SK-N-SH (cell line): Measurements from ENCODE around the gene EDN1. TPM values are rescaled to one million over a fixed set of nuclear protein-coding genes. Genes with fewer than 3 reads are reported as not detected.

Experiments
- CTCF ChIA-PET: fragments of 300-600, 350-600 bp; formaldehyde crosslinking; extraction: SDS; loops from one replicate; lab custom pipeline; 2021; lab: Yijun Ruan, JAX
- POLR2A ChIA-PET: fragments of 350-600 bp; sonication (Branson Sonifier 250); formaldehyde crosslinking; extraction: SDS; loops from one replicate; lab custom pipeline; 2020; ENCODE audit warnings: antibody characterized with exemption, inconsistent platforms; lab: Yijun Ruan, JAX
- DNase-seq: peaks from one replicate; pipeline ENCODE4 v3.0.0; 2012
- H2AFZ ChIP-seq: fragments of 200-600 bp; sonication (generic); 2 replicates; pipeline ENCODE4 v1.8.1; 2016; ENCODE audit warnings: antibody characterized with exemption, mild to moderate bottlenecking, low read depth
- H3F3A ChIP-seq: fragments of 200-600 bp; sonication (generic); replicated peaks from 2 replicates; pipeline ENCODE3; 2016; ENCODE audit warnings: antibody characterized with exemption, mild to moderate bottlenecking; ENCODE audit not compliant: insufficient read depth
- H3K27ac ChIP-seq, 2 experiments: fragments of 200-500 bp in 1 of 2; fragments of 200-600 bp in 1 of 2; sonication (Bioruptor generic) in 1 of 2; sonication (generic), shearing (Covaris generic) in 1 of 2; 2 replicates each; pipeline versions ENCODE4 v1.5.1 to v1.6.1; 2014 to 2016; ENCODE audit warnings: low read depth in 2 of 2, inconsistent platforms in 1 of 2, low read length in 1 of 2, mild to moderate bottlenecking in 1 of 2, mixed read lengths in 1 of 2
- H3K27me3 ChIP-seq: fragments of 200-600 bp; sonication (generic), shearing (Covaris generic); 2 replicates; pipeline ENCODE4 v1.6.1; 2016; ENCODE audit warnings: mixed run types; ENCODE audit not compliant: insufficient read depth
- H3K36me3 ChIP-seq, 2 experiments: fragments of 200-500 bp in 1 of 2; fragments of 200-600 bp in 1 of 2; sonication (Bioruptor generic) in 1 of 2; sonication (generic) in 1 of 2; replicated peaks in 1 of 2; 2 replicates each; pipeline versions ENCODE3 to v1.5.1; 2014 to 2016; ENCODE audit warnings: low read length in 1 of 2, mild to moderate bottlenecking in 1 of 2; ENCODE audit not compliant: insufficient read depth in 2 of 2, control insufficient read depth in 1 of 2
- H3K4me1 ChIP-seq, 2 experiments: fragments of 200-500 bp in 1 of 2; fragments of 200-600 bp in 1 of 2; sonication (Bioruptor generic) in 1 of 2; sonication (generic), shearing (Covaris generic) in 1 of 2; 2 replicates each; pipeline versions ENCODE4 v1.5.1 to v1.6.1; 2014 to 2016; ENCODE audit warnings: low read depth in 1 of 2, low read length in 1 of 2, mixed run types in 1 of 2; ENCODE audit not compliant: insufficient read depth in 2 of 2, control insufficient read depth in 1 of 2
- H3K4me2 ChIP-seq: fragments of 200-600 bp; sonication (generic), shearing (Covaris generic); 2 replicates; pipeline ENCODE4 v1.6.1; 2017; ENCODE audit warnings: mixed run types
- H3K4me3 ChIP-seq, 2 experiments: fragments of 200-500 bp in 1 of 2; fragments of 200-600 bp in 1 of 2; sonication (Bioruptor generic) in 1 of 2; sonication (generic), shearing (Covaris generic) in 1 of 2; 2 replicates each; pipeline versions ENCODE4 v1.5.1 to v1.8.1; 2014 to 2016; ENCODE audit warnings: low read depth in 2 of 2, inconsistent platforms in 1 of 2, low read length in 1 of 2, mild to moderate bottlenecking in 1 of 2, mixed read lengths in 1 of 2, moderate library complexity in 1 of 2
- H3K79me2 ChIP-seq: fragments of 200-600 bp; sonication (generic); 2 replicates; pipeline ENCODE4 v1.8.1; 2017; ENCODE audit warnings: mild to moderate bottlenecking; ENCODE audit not compliant: insufficient read depth
- H3K9ac ChIP-seq: fragments of 200-600 bp; sonication (generic); 2 replicates; pipeline ENCODE4 v1.6.1; 2017; ENCODE audit warnings: mixed run types
- H3K9me2 ChIP-seq: fragments of 200-600 bp; sonication (generic); 2 replicates; pipeline ENCODE4 v1.6.1; 2017; ENCODE audit warnings: mixed run types
- H3K9me3 ChIP-seq: fragments of 200-600 bp; sonication (generic); 2 replicates; pipeline ENCODE4 v1.6.1; 2017; ENCODE audit warnings: mixed run types, mild to moderate bottlenecking, moderate library complexity
- H4K20me1 ChIP-seq: fragments of 200-600 bp; sonication (generic); 2 replicates; pipeline ENCODE4 v1.6.1; 2017; ENCODE audit warnings: mild to moderate bottlenecking, mixed run types; ENCODE audit not compliant: insufficient read depth
- CHD2 ChIP-seq: fragments of 150-350 bp; IDR thresholded peaks from 2 replicates; pipeline ENCODE4 v1.6.1; 2018; ENCODE audit warnings: low read length; ENCODE audit not compliant: partially characterized antibody
- EP300 ChIP-seq, 2 experiments: IDR thresholded peaks; 2 replicates each; pipeline versions ENCODE4 v1.4.0 to v1.6.1; 2012; ENCODE audit warnings: borderline replicate concordance in 1 of 2, low read depth in 1 of 2, low read length in 1 of 2
- EZH2phosphoT487 ChIP-seq: fragments of 200-600 bp; sonication (generic); IDR thresholded peaks from 2 replicates; pipeline ENCODE4 v1.6.1; 2017; ENCODE audit warnings: low read depth, mixed run types, mild to moderate bottlenecking, antibody characterized with exemption, moderate library complexity, borderline replicate concordance
- FOSL2 ChIP-seq: IDR thresholded peaks from 2 replicates; pipeline ENCODE4 v1.4.0; 2012; ENCODE audit warnings: low read depth, mild to moderate bottlenecking, moderate library complexity, borderline replicate concordance
- JUND ChIP-seq: IDR thresholded peaks from 2 replicates; pipeline ENCODE4 v1.4.0; 2012
- MAX ChIP-seq: IDR thresholded peaks from 2 replicates; pipeline ENCODE4 v1.4.0; 2012; ENCODE audit warnings: low read depth
- MEF2A ChIP-seq: IDR thresholded peaks from 2 replicates; pipeline ENCODE4 v1.4.0; 2012; ENCODE audit warnings: low read depth, borderline replicate concordance
- MXI1 ChIP-seq: IDR thresholded peaks from 2 replicates; pipeline ENCODE4 v1.6.1; 2012; ENCODE audit warnings: mild to moderate bottlenecking, low read depth, low read length, improper control_type of control experiment
- NRF1 ChIP-seq: IDR thresholded peaks from 2 replicates; pipeline ENCODE4 v1.6.1; 2012; ENCODE audit warnings: low read depth, mild to moderate bottlenecking, low read length
- RAD21 ChIP-seq: IDR thresholded peaks from 2 replicates; pipeline ENCODE4 v1.6.1; 2012; ENCODE audit warnings: mild to moderate bottlenecking, low read length
- TAF1 ChIP-seq: IDR thresholded peaks from 2 replicates; pipeline ENCODE4 v1.6.1; 2012; ENCODE audit warnings: low read depth, mild to moderate bottlenecking, low read length, moderate library complexity, borderline replicate concordance
- TEAD4 ChIP-seq: IDR thresholded peaks from 2 replicates; pipeline ENCODE4 v1.4.0; 2012; ENCODE audit warnings: mild to moderate bottlenecking, borderline replicate concordance; ENCODE audit not compliant: insufficient read depth
- WGBS: methylation state at CpG from one replicate; pipeline ENCODE4 v1.1.6; 2017; ENCODE audit warnings: low lambda C conversion rate; 5-methylcytosine and 5-hydroxymethylcytosine counted together
- polyA plus RNA-seq, 3 experiments: library from polyadenylated mRNA; depleted of rRNA; stranded (reverse); fragments of >200 nt; gene quantifications; 2 replicates each; pipeline ENCODE4 v1.2.3, GENCODE V29; 2012
- TF ChIP-seq, protein P1 (sequence below): IDR thresholded peaks from 2 replicates; pipeline ENCODE4 v1.4.0; 2012; ENCODE audit warnings: low read depth, borderline replicate concordance
- TF ChIP-seq, protein P2 (sequence below): fragments of 150-350 bp; IDR thresholded peaks from 2 replicates; pipeline ENCODE4 v1.6.1; 2017; ENCODE audit warnings: antibody characterized with exemption, low read length, low read depth, borderline replicate concordance
- TF ChIP-seq, protein P3 (sequence below): fragments of 150-350 bp; IDR thresholded peaks from 2 replicates; pipeline ENCODE4 v1.6.1; 2016; ENCODE audit warnings: mild to moderate bottlenecking, low read depth, low read length
- TF ChIP-seq, protein P4 (sequence below): IDR thresholded peaks from 2 replicates; pipeline ENCODE4 v1.4.0; 2012; ENCODE audit warnings: low read depth, borderline replicate concordance

Gene EDN1
- polyA plus RNA-seq, 1 of the 3 experiments (the other 2 are of a cell fraction) = 1.3 TPM

GRCh38 chr6:12334526-12335130 lies 44.5 kb downstream of the EDN1 start:
- no peak for TF ChIP-seq FOSL2
- Histone ChIP-seq H3F3A (no peaks in the 10 kb centered on the region), H3K4me2 (no peak overlapping the region), H2AFZ (no peak overlapping the region), H3K9me3 (no peaks in the 10 kb centered on the region), H3K27me3 (no peaks in the 10 kb centered on the region), H3K27ac (no peak overlapping the region), H3K9me2 (no peaks in the 10 kb centered on the region), H4K20me1 (no peaks in the 10 kb centered on the region), H3K4me1 (no peaks in the 10 kb centered on the region), H3K9ac (no peak overlapping the region), H3K79me2 (no peaks in the 10 kb centered on the region), H3K36me3 (no peaks in the 10 kb centered on the region), H3K4me3 (no peak overlapping the region)
- DNase-seq = no peak
- WGBS = 53% methylated on average over 4 of the region's 4 CpGs
- CTCF ChIA-PET = no interaction called here
- POLR2A ChIA-PET = no interaction called here

DNA sequence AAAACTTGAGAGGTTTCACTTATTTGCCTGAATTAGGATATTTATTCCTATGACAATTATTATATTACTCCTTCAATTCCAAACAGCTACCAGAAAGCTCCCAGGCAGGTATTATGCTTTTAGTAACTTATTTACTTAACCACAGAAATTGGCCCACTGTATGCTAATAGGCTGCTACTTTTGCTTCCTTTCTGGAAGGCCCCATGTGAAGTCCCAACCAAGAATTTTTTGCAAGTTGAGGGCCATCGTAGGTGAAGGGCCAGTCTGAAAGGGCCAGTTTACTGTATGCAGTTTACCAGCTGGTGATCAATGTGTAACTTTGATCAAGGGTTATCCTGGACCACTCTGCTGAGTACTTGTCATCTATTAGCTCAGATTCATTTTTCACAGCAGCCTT lies 45.0 kb downstream of the EDN1 start:
- DNase-seq = no peak
- H3K9me2 ChIP-seq = no peaks in the 10 kb centered on the region
- no peak overlapping the region for H3K4me2 ChIP-seq
- H3K9ac ChIP-seq = no peak overlapping the region
- no peak overlapping the region for H2AFZ ChIP-seq
- 53% methylated on average over 1 of the region's 1 CpG for WGBS
- no peaks in the 10 kb centered on the region for H3K4me1 ChIP-seq
- H3K36me3 ChIP-seq = no peaks in the 10 kb centered on the region
- H3F3A ChIP-seq = no peaks in the 10 kb centered on the region
- H3K27me3 ChIP-seq = no peaks in the 10 kb centered on the region
- no peaks in the 10 kb centered on the region for H4K20me1 ChIP-seq
- no peaks in the 10 kb centered on the region for H3K79me2 ChIP-seq
- TF ChIP-seq MAX (no peak), EP300 (IDR thresholded peaks at IDR 0.05; ENCODE audit: borderline replicate concordance in 1 of 2, low read depth in 1 of 2, low read length in 1 of 2) (no peak), NRF1 (no peak), MEF2A (no peak), MXI1 (no peak), TAF1 (no peak), EZH2phosphoT487 (no peak), RAD21 (no peak), TEAD4 (no peak), JUND (no peak), FOSL2 (no peak), CHD2 (no peak)
- TF ChIP-seq, protein P1, sequence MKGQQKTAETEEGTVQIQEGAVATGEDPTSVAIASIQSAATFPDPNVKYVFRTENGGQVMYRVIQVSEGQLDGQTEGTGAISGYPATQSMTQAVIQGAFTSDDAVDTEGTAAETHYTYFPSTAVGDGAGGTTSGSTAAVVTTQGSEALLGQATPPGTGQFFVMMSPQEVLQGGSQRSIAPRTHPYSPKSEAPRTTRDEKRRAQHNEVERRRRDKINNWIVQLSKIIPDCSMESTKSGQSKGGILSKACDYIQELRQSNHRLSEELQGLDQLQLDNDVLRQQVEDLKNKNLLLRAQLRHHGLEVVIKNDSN = no peak
- TF ChIP-seq, protein P2, sequence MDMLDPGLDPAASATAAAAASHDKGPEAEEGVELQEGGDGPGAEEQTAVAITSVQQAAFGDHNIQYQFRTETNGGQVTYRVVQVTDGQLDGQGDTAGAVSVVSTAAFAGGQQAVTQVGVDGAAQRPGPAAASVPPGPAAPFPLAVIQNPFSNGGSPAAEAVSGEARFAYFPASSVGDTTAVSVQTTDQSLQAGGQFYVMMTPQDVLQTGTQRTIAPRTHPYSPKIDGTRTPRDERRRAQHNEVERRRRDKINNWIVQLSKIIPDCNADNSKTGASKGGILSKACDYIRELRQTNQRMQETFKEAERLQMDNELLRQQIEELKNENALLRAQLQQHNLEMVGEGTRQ = no peak
- TF ChIP-seq, protein P3, sequence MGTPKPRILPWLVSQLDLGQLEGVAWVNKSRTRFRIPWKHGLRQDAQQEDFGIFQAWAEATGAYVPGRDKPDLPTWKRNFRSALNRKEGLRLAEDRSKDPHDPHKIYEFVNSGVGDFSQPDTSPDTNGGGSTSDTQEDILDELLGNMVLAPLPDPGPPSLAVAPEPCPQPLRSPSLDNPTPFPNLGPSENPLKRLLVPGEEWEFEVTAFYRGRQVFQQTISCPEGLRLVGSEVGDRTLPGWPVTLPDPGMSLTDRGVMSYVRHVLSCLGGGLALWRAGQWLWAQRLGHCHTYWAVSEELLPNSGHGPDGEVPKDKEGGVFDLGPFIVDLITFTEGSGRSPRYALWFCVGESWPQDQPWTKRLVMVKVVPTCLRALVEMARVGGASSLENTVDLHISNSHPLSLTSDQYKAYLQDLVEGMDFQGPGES = no peak
- TF ChIP-seq, protein P4, sequence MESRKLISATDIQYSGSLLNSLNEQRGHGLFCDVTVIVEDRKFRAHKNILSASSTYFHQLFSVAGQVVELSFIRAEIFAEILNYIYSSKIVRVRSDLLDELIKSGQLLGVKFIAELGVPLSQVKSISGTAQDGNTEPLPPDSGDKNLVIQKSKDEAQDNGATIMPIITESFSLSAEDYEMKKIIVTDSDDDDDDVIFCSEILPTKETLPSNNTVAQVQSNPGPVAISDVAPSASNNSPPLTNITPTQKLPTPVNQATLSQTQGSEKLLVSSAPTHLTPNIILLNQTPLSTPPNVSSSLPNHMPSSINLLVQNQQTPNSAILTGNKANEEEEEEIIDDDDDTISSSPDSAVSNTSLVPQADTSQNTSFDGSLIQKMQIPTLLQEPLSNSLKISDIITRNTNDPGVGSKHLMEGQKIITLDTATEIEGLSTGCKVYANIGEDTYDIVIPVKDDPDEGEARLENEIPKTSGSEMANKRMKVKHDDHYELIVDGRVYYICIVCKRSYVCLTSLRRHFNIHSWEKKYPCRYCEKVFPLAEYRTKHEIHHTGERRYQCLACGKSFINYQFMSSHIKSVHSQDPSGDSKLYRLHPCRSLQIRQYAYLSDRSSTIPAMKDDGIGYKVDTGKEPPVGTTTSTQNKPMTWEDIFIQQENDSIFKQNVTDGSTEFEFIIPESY = no peak
- H3K27ac ChIP-seq = no peak overlapping the region
- ChIA-PET CTCF (no interaction called here), POLR2A (no interaction called here)
- H3K9me3 ChIP-seq = no peaks in the 10 kb centered on the region
- no peak overlapping the region for H3K4me3 ChIP-seq
